GM23248 (cell line): ENCODE measurements around the gene KLF7.

Source experiments
- EZH2 ChIP-seq: fragments of 200-600 bp; sonication (generic); IDR thresholded peaks from 2 replicates; pipeline ENCODE4 v1.6.1; 2018; ENCODE audit warnings: antibody characterized with exemption, mild to moderate bottlenecking; ENCODE audit not compliant: insufficient read depth, poor library complexity, severe bottlenecking
- EZH2phosphoT487 ChIP-seq: fragments of 200-600 bp; sonication (generic); IDR thresholded peaks from 2 replicates; pipeline ENCODE4 v1.6.1; 2018; ENCODE audit warnings: antibody characterized with exemption, moderate library complexity, mild to moderate bottlenecking, low read depth; ENCODE audit not compliant: insufficient read depth

- TF ChIP-seq EZH2 = no peak
- TF ChIP-seq EZH2phosphoT487 = no peak
These were observed 68.5 kb downstream of the KLF7 start for GRCh38 chr2:207097278-207097677.
